ENCODE measurements around the gene TOR3A. TPM values are rescaled to one million over a fixed set of nuclear protein-coding genes. Genes with fewer than 3 reads are reported as not detected.

TOR3A gene
- total RNA-seq, 1 donor from 2014 or later = 53.6 TPM

DNA sequence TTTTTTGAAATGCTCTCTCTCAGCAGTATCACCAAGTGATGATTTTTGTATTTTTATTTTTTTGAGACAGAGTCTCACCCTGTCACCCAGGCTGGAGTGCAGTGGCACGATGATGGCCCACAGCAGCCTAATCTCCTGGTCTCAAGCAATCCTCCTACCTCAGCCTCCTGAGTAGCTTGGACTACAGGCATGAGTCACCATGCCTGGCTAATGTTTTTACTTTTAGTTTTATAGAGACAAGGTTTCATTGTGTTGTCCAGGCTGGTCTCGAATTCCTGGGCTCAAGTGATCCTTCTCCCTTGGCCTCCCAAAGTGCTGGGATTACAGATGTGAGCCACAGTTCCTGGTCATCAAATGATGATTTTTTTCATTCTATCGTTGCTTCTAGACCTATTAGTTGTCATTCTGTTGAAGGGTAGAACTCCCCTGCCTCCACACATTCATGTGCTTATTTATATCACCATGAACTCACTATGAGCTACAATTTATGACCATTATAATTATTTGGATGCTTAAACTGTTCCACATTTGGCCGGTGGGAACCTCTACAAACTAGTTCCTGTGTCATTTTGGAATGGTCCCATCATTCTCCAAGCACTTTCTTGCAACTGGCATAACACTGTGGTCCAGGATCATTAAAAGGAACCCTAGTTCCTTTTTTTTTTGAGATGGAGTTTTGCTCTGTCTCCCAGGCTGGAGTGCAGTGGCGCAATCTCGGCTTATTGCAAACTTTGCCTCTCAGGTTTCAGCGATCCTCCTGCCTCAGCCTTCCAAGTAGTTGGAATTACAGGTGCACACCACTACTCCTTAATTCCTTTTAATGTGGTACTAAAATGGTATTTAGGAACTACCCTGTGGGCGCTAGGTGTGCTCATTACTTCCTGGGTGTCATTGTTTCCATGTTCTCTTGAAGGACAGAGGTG lies 20.2 kb upstream of the TOR3A start:
- no peak for DNase-seq (ENCODE audit: low read depth)
- no peaks in the 10 kb centered on the region for H3K27me3 ChIP-seq (ENCODE audit: control insufficient read depth, insufficient read depth, low read length)
- H3K4me3 ChIP-seq (ENCODE audit: low read depth, low read length) = no peak overlapping the region
- TF ChIP-seq, protein P1, sequence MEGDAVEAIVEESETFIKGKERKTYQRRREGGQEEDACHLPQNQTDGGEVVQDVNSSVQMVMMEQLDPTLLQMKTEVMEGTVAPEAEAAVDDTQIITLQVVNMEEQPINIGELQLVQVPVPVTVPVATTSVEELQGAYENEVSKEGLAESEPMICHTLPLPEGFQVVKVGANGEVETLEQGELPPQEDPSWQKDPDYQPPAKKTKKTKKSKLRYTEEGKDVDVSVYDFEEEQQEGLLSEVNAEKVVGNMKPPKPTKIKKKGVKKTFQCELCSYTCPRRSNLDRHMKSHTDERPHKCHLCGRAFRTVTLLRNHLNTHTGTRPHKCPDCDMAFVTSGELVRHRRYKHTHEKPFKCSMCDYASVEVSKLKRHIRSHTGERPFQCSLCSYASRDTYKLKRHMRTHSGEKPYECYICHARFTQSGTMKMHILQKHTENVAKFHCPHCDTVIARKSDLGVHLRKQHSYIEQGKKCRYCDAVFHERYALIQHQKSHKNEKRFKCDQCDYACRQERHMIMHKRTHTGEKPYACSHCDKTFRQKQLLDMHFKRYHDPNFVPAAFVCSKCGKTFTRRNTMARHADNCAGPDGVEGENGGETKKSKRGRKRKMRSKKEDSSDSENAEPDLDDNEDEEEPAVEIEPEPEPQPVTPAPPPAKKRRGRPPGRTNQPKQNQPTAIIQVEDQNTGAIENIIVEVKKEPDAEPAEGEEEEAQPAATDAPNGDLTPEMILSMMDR (IDR thresholded peaks at IDR 0.05; ENCODE audit: insufficient read depth, low read length, poor library complexity, severe bottlenecking) = no peak
- H3K36me3 ChIP-seq (ENCODE audit: control insufficient read depth, insufficient read depth, low read length) = peaks cover 1% of the 10 kb centered on the region

DNA sequence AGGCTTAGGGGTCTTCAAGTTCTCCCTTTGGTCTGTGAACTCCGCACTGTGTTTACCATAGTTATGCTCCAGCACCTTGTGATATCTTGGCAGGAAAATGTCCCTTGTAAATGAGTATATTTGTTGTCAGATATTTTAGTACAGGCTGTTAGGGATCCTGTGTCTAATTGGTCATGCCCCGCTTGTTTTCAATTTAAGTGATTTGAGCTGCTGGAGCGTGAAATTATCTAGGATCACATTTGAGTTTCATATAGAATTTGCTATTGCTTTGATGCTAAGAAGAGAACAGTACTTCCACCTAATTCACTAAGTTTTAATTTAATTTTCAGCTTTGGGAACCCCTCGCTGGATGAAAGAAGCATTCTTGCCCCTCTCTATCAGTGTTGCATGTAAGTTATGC lies 15.4 kb upstream of the TOR3A start:
- H3K27me3 ChIP-seq (ENCODE audit: control insufficient read depth, insufficient read depth, low read length) = no peaks in the 10 kb centered on the region
- TF ChIP-seq, protein P1 (IDR thresholded peaks at IDR 0.05; ENCODE audit: insufficient read depth, low read length, poor library complexity, severe bottlenecking) = no peak
- DNase-seq (ENCODE audit: low read depth) = no peak
- no peaks in the 10 kb centered on the region for H3K36me3 ChIP-seq (ENCODE audit: control insufficient read depth, insufficient read depth, low read length)
- no peak overlapping the region for H3K4me3 ChIP-seq (ENCODE audit: low read depth, low read length)

DNA sequence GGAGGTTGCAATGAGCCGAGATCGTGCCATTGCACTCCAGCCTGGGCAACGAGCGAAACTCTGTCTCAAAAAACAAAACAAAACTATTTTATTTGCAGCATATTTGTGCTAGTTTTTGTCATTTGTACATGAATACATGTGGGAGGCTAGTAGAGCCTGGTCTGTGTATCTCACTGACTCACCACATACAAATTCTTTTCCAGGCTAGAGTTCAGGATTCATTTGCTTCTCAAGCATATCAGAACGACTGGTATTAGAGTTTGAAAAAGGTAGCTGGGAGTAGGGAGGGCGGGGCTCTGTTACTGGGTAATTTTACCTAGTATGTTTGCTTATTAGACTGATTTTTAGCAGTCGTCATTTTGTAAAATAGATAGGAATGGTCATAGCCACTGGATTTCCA lies 4.5 kb upstream of the TOR3A start:
- Histone ChIP-seq H3K4me3 (ENCODE audit: low read depth, low read length) (no peak overlapping the region), H3K27me3 (ENCODE audit: control insufficient read depth, insufficient read depth, low read length) (no peaks in the 10 kb centered on the region), H3K36me3 (ENCODE audit: control insufficient read depth, insufficient read depth, low read length) (no peaks in the 10 kb centered on the region)
- no peak for DNase-seq (ENCODE audit: low read depth)
- TF ChIP-seq, protein P1 (IDR thresholded peaks at IDR 0.05; ENCODE audit: insufficient read depth, low read length, poor library complexity, severe bottlenecking) = no peak

DNA sequence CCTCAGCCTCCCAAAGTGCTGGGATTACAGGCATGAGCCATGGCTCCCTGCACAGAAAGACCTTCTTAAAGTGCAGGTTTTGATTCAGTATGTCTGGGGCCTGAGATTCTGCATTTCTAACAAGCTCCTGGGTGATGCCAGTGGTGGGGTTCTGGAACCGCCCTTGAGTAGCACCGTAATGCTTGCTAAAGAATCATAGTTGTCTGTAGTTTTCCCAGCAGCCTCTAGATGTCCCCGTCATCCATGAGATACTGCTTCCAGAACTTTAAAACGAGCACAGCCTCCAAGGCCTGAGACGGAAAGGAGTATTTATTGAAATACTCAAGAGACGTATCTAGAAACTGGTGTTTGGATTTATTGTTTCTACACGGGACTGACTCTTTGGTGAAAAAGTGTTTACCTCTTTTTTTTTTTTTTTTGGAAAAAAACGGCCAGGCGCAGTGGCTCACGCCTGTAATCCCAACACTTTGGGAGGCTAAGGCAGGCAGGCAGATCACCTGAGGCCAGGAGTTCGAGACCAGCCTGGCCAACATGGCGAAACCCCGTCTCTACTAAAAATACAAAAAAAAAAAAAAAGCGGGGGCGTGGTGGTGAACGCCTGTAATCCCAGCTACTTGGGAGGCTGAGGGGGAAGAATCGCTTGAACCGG lies 2.6 kb upstream of the TOR3A start:
- Histone ChIP-seq H3K4me3 (ENCODE audit: low read depth, low read length) (no peak overlapping the region), H3K36me3 (ENCODE audit: control insufficient read depth, insufficient read depth, low read length) (no peaks in the 10 kb centered on the region), H3K27me3 (ENCODE audit: control insufficient read depth, insufficient read depth, low read length) (no peaks in the 10 kb centered on the region)
- no peak for DNase-seq (ENCODE audit: low read depth)
- TF ChIP-seq, protein P1 (IDR thresholded peaks at IDR 0.05; ENCODE audit: insufficient read depth, low read length, poor library complexity, severe bottlenecking) = peak; percentile 71

DNA sequence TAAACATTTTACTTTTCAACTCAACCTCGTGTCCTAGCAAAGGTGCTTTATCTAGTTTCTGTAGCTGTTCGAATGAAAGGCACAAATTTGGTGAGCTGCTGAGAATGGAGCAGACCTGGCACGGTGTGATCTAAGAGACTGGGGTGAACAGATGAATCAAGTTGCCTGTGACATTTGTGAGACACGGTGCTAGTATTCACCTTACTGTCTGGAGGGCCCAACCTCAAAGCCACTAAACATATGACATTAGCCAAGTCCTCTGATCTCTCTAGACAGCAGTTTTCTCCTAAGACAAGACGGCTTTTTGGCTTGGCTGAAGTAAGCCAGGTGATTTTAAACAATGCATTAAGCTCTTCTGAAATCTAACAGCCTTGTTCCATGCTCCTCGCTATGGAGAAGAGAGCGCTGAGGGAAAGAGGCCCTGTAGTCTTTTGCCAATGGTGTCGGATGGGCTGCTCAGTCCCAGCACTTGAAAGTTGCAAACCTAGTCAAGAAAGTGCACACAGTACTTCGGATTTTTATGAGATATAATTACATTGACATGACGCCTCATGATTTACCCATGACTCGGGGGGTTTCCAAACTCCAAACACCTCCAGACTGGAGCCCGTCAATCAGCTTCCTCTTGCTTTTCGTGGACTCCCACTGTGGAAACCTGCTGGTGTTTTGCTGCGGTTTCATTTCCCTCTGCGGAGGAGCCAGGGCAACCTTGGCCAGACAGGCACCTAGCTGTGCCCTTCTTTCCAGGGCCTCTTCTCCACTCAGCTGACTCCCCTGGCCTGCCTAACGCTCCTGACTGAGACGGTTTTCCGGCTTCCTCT lies 794 bp upstream of the TOR3A start:
- Histone ChIP-seq H3K36me3 (ENCODE audit: control insufficient read depth, insufficient read depth, low read length) (no peaks in the 10 kb centered on the region), H3K4me3 (ENCODE audit: low read depth, low read length) (peak overlapping the region; percentile 90), H3K27me3 (ENCODE audit: control insufficient read depth, insufficient read depth, low read length) (no peaks in the 10 kb centered on the region)
- no peak for DNase-seq (ENCODE audit: low read depth)
- TF ChIP-seq, protein P1 (IDR thresholded peaks at IDR 0.05; ENCODE audit: insufficient read depth, low read length, poor library complexity, severe bottlenecking) = no peak
